GM19452 (cell line): ENCODE data around the gene FBXO10.

ENCODE experiments used
- ATAC-seq: cut with Tn5 transposase; IDR thresholded peaks from one replicate; pipeline ENCODE4 v1.9.1; 2021; ENCODE audit not compliant: unreplicated experiment

Gene FBXO10

DNA sequence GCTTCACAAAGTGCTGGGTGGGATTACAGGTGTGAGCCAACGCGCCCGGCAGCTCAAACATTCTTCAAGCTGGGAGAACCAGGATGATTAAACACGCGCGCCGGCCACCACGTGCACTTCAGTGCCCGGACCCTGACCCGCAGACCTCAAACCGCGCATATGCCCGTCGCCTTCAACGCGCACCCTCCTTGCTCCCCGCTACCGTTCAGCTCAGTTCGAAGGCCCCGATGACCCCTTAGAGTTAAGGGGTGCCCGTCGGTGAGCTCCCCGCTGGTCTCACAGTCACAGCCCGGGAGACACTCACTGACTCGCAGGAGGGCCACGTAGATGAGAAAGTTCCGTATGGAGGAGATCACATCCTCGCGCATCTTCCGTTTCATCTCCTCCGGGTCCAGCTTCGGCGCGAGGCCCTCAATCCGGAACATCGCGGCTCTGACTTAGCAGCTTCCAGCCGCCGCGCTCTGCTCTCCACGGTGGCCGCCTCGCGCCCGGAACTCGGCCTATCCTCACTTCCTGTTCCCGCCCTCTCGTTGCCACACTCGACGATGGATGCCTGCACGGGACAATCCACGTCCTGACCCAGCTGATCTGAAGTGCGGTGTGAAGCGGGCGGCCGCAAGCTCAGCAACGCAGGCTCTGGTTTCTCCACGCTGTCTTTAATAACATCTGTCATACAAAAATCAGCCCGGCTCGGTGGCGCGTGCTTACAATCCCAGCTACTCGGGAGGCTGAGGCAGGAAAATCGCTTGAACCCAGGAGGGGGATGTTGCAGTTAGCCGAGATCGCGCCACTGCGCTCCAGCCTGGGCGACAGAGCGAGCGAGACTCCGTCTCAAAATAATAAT is 16.1 kb upstream of the FBXO10 start, which contains the start of gene TOMM5:
TOMM5 (minus strand) TSS at position 490 of the 844 bp plus-strand sequence; CDS start at position 425, 65 bp downstream.
- ATAC-seq = peak; percentile 91

GRCh38 chr9:37587521-37587920 is 11.3 kb upstream of the FBXO10 start:
- ATAC-seq = no peak

- no peak for ATAC-seq
Observed at GRCh38 chr9:37583522-37584121, 7.4 kb upstream of the FBXO10 start.

GRCh38 chr9:37582548-37583157 is 6.5 kb upstream of the FBXO10 start:
- ATAC-seq = no peak

DNA sequence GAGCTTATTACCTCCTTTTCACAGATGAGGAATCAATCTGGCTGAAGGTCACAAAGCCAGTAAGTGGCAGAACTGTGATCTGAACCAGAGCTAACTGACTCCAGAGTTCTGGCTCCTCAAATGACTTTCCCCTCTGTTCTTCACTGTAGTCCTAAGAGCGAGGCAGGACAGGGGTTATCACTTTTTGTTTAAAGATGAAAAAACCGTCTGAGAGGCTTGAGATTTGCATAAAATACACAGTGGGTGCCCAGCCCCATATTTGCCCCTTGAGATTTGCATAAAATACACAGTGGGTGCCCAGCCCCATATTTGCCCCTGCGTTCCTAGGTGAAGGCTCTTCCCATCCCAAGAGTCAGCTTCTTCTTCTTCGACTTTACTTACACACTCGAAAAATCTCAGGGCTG is 667 bp downstream of the FBXO10 start:
- peak; percentile 34 for ATAC-seq

GRCh38 chr9:37575001-37575400 is 1.2 kb downstream of the FBXO10 start:
- no peak for ATAC-seq

GRCh38 chr9:37574241-37574721 is 1.9 kb downstream of the FBXO10 start:
- no peak for ATAC-seq

- ATAC-seq = no peak
Observed at GRCh38 chr9:37571282-37571681, 4.9 kb downstream of the FBXO10 start.

DNA sequence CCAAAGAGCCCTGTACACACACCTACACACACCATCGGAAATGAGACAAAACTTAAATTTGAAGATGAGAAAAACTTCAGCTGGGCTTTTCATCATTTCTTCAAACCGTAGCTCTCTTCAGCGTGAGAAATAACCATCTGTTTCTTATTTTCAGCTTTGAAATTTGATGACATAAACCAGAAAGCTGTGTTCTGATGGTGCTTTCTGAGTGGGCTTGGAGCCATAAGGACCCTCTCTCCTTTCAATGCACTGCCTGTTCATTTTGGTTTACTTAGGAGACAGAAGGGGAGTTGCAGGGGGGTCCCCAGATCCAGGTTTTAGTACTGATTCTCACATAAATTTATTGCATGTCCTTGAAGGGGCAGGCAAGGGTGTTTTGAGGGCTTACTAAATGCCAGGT is 9.5 kb downstream of the FBXO10 start:
- ATAC-seq = no peak

DNA sequence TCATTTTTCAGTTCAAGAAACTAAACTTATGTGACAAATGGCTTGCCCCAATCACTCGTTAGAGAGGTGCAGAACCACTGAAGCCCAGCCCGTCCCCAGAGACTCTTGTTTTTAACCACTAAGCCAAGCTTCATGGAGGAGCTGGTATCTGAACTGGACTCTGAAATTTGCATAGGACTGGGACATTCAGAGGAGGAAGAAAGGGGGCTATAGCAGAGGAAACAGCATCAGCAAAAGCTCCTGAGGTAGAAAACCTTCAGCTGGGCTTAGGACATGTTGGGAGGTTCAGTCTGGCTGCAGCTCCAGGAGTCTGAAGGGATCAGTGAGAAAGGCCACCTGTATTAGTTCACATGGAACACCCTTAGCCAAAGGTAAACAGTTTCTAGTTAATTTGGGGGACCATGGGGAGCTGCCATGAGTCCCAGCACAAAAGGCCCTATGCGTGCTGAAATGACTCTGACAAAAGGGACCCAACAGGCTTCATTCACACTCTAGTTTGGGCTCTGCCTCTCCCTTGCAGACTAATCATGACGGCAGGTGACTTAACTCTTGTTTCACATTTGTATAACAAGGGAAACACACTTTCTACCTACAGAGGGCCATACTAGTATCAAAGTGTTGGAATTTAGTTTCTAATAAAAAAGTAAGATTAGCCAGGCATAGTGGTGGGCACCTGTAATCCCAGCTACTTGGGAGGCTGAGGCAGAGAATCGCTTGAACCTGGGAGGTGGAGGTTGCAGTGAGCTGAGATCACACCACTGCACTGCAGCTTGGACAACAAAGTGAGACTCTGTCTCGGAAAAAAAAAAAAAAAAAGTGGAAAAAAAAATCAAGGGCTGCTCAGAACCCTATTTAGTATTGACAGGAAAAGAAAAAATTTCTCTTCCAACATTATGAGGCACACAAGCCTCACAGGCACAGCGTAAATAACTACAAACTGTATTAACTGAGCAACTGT is 10.2 kb downstream of the FBXO10 start:
- peak; percentile 81 for ATAC-seq

GRCh38 chr9:37564916-37565315 is 11.3 kb downstream of the FBXO10 start:
- no peak for ATAC-seq

DNA sequence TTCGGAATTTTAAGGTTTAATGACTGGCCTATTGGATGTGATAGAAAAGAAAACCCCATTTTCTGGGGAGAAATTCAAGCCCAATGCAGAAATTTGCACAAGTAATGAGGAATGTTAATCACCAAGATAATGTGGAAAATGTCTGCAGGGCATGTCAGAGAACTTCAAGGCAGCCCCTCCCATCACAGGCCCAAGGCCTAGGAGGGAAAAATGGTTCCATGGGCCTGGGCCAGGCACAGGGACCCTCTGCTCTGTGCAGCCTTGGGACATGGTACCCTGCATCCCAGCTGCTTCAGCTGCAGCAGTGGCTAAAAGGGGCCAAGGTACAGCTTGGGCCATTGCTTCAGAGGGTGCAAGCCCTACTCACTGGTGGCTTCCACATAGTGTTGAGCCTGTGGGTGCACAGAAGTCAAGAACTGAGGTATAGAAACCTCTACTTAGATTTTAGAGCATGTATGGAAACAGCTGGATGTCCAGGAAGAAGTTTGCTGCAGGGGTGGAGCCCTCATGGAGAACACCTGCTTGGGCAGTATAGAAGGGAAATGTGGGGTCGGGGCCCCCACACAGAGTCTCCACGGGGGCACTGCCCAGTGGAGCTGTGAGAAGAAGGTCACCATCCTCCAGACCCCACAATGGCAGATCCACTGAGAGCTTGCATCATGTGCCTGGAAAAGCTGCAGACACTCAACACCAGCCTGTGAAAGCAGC is 12.2 kb downstream of the FBXO10 start:
- ATAC-seq = no peak

GRCh38 chr9:37562826-37563225 is 13.4 kb downstream of the FBXO10 start:
- no peak for ATAC-seq

GRCh38 chr9:37561682-37562081 is 14.5 kb downstream of the FBXO10 start:
- no peak for ATAC-seq

DNA sequence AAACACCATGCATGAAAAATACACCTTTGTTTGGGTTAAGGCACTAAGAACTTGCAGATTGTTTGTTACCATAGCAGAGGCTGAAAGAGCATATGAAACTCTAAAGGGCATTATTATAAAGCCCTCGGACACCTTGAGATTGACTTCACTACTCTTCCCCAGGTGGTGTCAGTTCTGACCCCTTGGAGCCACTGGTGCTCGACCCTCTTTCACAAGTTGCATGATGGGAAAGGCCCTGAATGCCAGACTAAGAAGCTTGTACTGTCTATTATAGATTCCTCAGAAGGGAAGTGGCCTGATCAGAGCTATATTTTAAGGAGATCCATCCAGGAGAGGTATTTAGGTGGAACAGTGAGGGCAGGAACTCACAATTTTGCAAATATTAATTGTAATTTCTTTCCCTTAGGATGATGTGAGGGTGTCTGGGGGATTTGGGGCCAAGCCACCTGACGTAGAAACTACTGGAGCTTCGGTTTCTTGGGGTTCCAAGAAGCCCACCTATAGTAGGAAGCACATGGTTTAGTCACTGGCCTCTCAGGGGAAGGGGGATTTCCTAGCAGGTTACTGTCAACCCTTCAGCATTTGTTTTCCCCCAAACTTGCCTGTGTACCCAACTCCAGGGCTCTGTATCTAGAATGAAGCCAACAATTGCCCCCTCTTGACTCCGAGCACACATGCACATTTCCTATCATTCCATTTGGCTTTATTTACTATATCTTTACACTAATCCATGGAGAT is 16.2 kb downstream of the FBXO10 start:
- ATAC-seq = no peak

DNA sequence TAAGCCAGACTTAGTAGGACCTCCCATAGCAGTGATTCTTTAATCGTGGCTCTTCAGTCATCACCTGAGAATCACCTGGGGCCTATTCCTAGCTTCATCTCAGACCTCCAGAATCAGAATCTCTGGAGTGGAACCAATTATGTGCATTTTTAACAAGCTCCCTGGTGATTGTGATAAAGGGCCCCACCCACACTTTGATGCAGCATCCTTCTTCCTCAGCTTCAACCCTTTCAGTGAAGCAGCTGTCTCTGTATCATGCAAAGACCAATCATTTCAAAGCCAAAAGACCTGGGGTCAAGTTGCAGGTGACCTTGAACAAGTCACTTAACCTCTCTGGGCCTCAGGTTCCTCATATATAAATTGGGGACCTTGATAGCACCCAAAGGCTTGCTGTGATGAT is 17.1 kb downstream of the FBXO10 start:
- no peak for ATAC-seq

- no peak for ATAC-seq
Observed at GRCh38 chr9:37555786-37556185, 20.4 kb downstream of the FBXO10 start.

DNA sequence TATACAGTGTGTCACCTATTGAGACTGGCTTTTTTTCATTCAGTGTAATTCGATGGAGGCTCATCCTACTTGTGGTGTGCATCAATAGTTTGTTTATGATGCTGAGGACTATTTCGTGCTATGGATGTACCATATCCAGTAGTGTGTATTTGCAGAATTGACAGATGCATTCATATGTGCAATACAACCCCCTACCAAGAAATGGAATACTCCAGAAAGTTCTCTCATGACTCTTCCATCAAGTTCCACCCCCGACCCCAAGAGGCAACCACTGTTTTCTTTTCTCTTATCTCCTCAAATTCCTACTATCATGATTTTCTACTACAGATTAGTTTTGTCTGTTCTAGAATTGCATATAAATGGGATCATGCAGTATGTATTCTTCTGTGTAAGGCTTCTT is 21.9 kb downstream of the FBXO10 start:
- ATAC-seq = no peak

- ATAC-seq = no peak
Observed at GRCh38 chr9:37551888-37552287, 24.3 kb downstream of the FBXO10 start.
